Erythroblast (primary cell): Measurements from ENCODE around the gene URB2.

Experiments used
- GATA1 ChIP-seq: IDR thresholded peaks from 2 replicates; pipeline ENCODE4 v1.6.1; 2011; ENCODE audit warnings: low read depth, mild to moderate bottlenecking, control low read depth, low read length, moderate library complexity
- POLR2A ChIP-seq: IDR thresholded peaks from 2 replicates; pipeline ENCODE4 v1.6.1; 2011; ENCODE audit warnings: mild to moderate bottlenecking, low read length

DNA sequence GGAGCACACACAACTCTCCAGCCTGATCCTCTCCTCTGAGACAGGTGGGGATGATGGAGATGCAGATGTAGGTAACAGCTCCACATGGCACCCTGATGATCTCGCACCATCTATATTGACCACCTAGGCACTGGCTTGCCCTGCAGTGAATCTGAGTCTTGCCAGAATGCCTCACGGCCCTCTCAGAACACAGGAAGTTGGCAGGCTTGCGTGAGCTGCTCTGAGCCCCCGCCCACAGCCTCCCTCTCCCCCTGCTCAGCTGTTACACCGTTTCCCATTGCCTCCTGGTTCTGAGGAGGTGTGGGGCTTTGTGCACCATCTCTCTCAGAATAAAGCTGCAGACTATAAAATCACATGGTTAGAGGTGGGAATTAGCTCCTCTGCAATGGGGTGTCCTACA lies 48.0 kb downstream of the URB2 start:
- TF ChIP-seq POLR2A: no peak
- TF ChIP-seq GATA1: no peak
